ENCODE results near the gene EPHA1.
A peak's percentile ranks its signal among the peaks of the same experiment; 100 is the strongest.

The EPHA1 gene

GRCh38 chr7:143388051-143388450 lies 20.6 kb downstream of the EPHA1 start:
- no peak for DNase-seq

- DNase-seq: no peak
Measured at GRCh38 chr7:143387156-143387975, 21.3 kb downstream of the EPHA1 start.

- DNase-seq: peak; percentile 48
Measured at GRCh38 chr7:143385891-143386781, 22.5 kb downstream of the EPHA1 start.

- no peak for DNase-seq
Measured at GRCh38 chr7:143384661-143385631, 23.7 kb downstream of the EPHA1 start.

GRCh38 chr7:143384148-143384547 lies 24.5 kb downstream of the EPHA1 start:
- DNase-seq: peak; percentile 47

- DNase-seq: no peak
Measured at GRCh38 chr7:143383642-143383957, 25.1 kb downstream of the EPHA1 start.

GRCh38 chr7:143382791-143383641 lies 25.6 kb downstream of the EPHA1 start:
- no peak for DNase-seq

GRCh38 chr7:143382126-143382790 lies 26.4 kb downstream of the EPHA1 start:
- DNase-seq: no peak

GRCh38 chr7:143381427-143382125 lies 27.1 kb downstream of the EPHA1 start:
- peak; percentile 14 for DNase-seq

- peak; percentile 59 for DNase-seq
Measured at GRCh38 chr7:143380646-143381426, 27.8 kb downstream of the EPHA1 start, which contains the start of gene ZYX. ZYX (plus strand) TSS chr7:143381345; CDS start chr7:143381572, 227 bp downstream.

- DNase-seq: peak; percentile 71
Measured at GRCh38 chr7:143380260-143380645, 28.4 kb downstream of the EPHA1 start.

GRCh38 chr7:143379611-143380259 lies 28.9 kb downstream of the EPHA1 start:
- DNase-seq: no peak

GRCh38 chr7:143376396-143376795 lies 32.3 kb downstream of the EPHA1 start:
- no peak for DNase-seq

GRCh38 chr7:143375298-143376034 lies 33.2 kb downstream of the EPHA1 start:
- DNase-seq: no peak

- no peak for DNase-seq
Measured at GRCh38 chr7:143374561-143374960, 34.1 kb downstream of the EPHA1 start.

- no peak for DNase-seq
Measured at GRCh38 chr7:143373255-143373794, 35.3 kb downstream of the EPHA1 start.

- no peak for DNase-seq
Measured at GRCh38 chr7:143372070-143372469, 36.6 kb downstream of the EPHA1 start.

Data from DMS79 treated with DMSO at 0.1 percent for 48 hours (cell line).